ENCODE data around the gene JPH4. TPM values are rescaled to one million over a fixed set of nuclear protein-coding genes. Genes with fewer than 3 reads are reported as not detected.

Gene JPH4
- total and polyA plus RNA-seq, 5 experiments from 2014 or later: 0.07 to 0.29 TPM; not detected in 3

DNA sequence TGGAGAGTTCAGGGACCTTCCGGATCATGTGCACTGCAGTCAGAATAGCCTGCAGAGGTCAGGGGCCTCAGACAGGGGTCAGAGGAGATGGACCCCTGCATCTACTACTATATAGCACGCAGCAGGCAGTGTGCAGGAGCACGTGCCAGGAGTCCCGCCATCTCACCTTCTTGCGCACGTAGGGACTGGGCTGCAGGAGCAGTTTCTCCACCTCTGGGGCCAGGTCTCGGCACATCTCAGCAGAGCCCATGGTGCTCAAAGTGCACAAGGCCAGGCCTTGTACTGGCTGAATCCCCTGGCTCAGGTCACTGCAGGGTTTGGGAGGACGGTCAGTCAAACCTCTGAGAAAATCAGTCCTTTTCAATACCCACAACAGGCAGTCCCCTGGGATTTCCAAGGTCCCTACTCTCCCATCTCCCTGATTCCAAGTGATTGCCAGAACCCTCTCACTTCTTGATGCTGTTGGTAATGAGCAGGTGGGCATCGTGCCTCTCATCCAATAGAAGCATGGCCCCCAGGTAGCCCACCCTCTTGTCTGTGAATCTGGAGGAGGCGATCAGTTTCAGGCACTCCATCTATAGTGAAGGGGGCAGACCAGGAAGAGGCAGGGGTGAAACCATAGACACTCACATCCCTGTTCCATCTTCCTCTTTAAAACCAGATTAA is 12.3 kb downstream of the JPH4 start:
- H3K27ac Mint-ChIP-seq: peak overlapping the region; percentile 82 to 100 (median 98)
- DNase-seq: no peak
- H3K4me1 Mint-ChIP-seq: peaks cover 24 to 49% (median 46%) of the 10 kb centered on the region in 4 donors
- no peaks in the 10 kb centered on the region for H3K27me3 Mint-ChIP-seq
- H3K9me3 Mint-ChIP-seq: peaks cover 0 to 1% (median 0%) of the 10 kb centered on the region in 9 donors
- peak overlapping the region; percentile 97 to 100 (median 100) for H3K4me3 Mint-ChIP-seq
- no peak for ATAC-seq
- H3K36me3 Mint-ChIP-seq: peaks cover 0 to 30% (median 4%) of the 10 kb centered on the region in 3 donors
- POLR2A ChIA-PET: interaction anchor here (1.4 to 3.7 kb wide), 3 partner anchors 9 to 97 kb away, joined by 3 to 30 read pairs (median 4); partner anchors contain the start of genes NGDN and THTPA

DNA sequence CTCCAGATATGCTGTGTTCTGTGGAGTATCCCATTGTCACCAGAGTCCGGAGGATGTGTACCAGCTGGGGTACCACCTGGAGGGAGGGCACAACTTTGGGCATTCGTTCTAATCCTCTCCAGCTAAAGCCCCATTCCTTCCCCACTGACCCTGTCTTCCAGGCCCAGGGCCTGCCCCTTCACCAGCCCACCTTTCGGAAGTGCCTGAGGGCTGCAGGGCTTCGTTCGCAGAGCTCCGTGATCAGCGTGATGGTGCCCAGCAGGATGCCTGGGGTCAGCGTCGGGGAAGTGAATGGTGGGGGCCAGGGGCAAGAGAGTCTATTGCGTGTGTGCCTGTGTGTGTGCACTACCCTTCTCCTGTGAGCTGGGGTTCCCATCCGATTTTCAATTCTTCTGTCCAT is 13.0 kb downstream of the JPH4 start:
- H3K4me1 Mint-ChIP-seq: peaks cover 24 to 53% (median 47%) of the 10 kb centered on the region in 4 donors
- no peaks in the 10 kb centered on the region for H3K27me3 Mint-ChIP-seq
- POLR2A ChIA-PET: interaction anchor here (3.7 kb wide), 1 partner anchor 9 kb away, joined by 30 read pairs; the partner anchor contains the start of gene THTPA
- peaks cover 0 to 35% (median 4%) of the 10 kb centered on the region in 3 donors for H3K36me3 Mint-ChIP-seq
- peak overlapping the region in 5 of 10 donors; percentile 24 to 62 (median 27) for H3K4me3 Mint-ChIP-seq
- H3K9me3 Mint-ChIP-seq: peaks cover 0 to 1% (median 0%) of the 10 kb centered on the region in 9 donors
- peak overlapping the region in 3 of 10 donors; percentile 7 to 34 (median 15) for H3K27ac Mint-ChIP-seq
- ATAC-seq (no peak), DNase-seq (no peak)

DNA sequence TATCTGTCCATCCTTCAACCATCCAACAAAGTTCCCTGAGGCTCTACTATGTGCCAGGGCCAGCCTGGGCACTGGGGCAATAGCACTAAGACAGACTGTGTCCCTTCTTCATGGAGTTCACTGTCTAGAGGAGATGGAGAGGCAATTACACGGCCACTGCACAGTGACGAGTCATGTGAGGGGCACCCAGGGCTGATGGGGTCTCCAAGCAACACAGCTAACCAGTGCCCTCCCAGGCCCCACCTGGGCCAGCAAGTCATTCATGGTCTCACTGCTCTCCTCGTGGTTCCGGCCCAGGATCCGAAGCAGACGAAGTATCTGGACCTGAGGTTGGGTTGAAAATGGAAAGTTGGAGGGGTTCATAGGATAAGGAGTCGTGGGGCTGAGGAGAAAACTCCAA is 13.7 kb downstream of the JPH4 start:
- peaks cover 0 to 43% (median 8%) of the 10 kb centered on the region in 3 donors for H3K36me3 Mint-ChIP-seq
- H3K4me3 Mint-ChIP-seq: peak overlapping the region in 6 of 10 donors; percentile 24 to 66 (median 46)
- H3K27ac Mint-ChIP-seq: peak overlapping the region in 4 of 10 donors; percentile 29 to 62 (median 38)
- H3K4me1 Mint-ChIP-seq: peaks cover 24 to 60% (median 47%) of the 10 kb centered on the region in 4 donors
- peaks cover 0 to 1% (median 0%) of the 10 kb centered on the region in 9 donors for H3K9me3 Mint-ChIP-seq
- no peak for DNase-seq
- H3K27me3 Mint-ChIP-seq: no peaks in the 10 kb centered on the region
- no peak for ATAC-seq
- POLR2A ChIA-PET: interaction anchor here (3.7 kb wide), 1 partner anchor 8 kb away, joined by 30 read pairs; the partner anchor contains the start of gene THTPA

DNA sequence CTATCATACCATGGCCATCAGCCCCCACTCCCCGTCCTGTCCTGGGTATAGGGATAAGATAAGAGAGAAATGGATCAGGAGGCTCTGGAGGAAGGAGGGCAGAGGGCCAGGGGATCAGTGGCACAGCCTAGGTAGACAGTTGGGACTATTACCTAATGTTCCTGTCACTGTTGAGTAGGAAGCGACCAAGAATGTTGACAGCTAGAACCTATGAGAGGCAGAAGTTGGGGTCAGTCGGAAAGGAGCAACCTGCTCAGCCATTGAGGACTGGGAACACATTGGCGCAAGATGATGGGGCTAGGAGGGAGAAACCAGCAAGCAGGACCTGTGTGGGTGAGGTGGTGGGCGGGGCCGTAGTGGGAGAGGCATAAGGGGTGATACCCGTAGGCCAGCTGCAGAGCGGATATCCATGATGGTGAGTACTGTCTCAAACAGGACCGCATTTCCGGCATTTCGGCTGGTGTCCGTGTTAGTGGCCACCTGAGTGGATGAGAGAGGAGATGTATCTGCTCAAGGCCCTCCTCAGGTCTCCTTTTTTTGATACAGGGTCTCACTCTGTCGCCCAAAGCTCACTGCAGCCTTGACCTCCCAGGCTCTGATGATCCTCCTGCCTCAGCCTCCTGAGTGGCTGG is 14.3 kb downstream of the JPH4 start:
- Mint-ChIP-seq H3K4me1 (peaks cover 24 to 62% (median 48%) of the 10 kb centered on the region in 4 donors), H3K9me3 (peaks cover 0 to 1% (median 0%) of the 10 kb centered on the region in 9 donors), H3K27me3 (no peaks in the 10 kb centered on the region), H3K27ac (peak overlapping the region in 6 of 10 donors; percentile 37 to 70 (median 64)), H3K36me3 (peaks cover 0 to 48% (median 8%) of the 10 kb centered on the region in 3 donors), H3K4me3 (peak overlapping the region in 3 of 10 donors; percentile 40 to 69 (median 57))
- DNase-seq: no peak
- ATAC-seq: no peak
- POLR2A ChIA-PET: no interaction called here

DNA sequence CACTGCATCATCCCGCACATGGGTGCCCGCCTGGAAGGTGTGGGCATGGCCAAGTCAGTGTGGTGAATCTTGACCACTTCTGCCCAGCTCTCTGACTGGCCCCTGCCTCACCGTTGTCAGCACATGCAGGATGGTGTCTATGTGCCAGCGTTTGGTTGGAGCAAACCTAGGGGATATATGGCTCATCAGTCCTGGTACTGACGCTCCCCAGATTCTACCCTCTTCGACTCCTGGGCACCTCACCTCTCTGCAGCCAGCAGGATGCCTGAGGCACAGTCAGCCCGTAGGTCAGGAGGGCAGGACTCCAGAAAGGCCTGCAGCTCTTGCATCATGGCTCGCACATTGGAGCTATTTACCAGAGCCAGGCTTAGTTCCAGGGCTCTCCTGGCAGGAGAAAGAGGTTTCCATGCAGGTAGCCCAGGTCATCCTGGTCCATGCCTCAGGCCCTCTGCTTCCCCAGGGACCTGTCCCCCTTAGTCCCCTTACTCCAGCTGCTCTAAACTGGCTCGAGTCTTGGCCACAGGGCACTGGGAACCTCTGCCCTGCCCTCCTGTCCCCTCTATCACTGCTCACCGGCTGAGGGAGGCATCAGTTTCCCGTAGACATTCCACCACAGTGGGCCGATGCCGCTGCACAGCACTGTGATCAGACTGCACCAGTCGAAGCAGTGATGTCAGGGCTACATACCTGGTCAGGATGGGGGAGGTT is 15.0 kb downstream of the JPH4 start:
- Mint-ChIP-seq H3K27ac (peak overlapping the region in 4 of 10 donors; percentile 35 to 83 (median 75)), H3K27me3 (no peaks in the 10 kb centered on the region), H3K4me3 (peak overlapping the region in 1 of 10 donors; percentile 69), H3K9me3 (peaks cover 0 to 1% (median 0%) of the 10 kb centered on the region in 9 donors), H3K36me3 (peaks cover 0 to 53% (median 8%) of the 10 kb centered on the region in 3 donors), H3K4me1 (peaks cover 20 to 62% (median 44%) of the 10 kb centered on the region in 4 donors)
- POLR2A ChIA-PET: no interaction called here
- ATAC-seq: no peak
- no peak for DNase-seq

DNA sequence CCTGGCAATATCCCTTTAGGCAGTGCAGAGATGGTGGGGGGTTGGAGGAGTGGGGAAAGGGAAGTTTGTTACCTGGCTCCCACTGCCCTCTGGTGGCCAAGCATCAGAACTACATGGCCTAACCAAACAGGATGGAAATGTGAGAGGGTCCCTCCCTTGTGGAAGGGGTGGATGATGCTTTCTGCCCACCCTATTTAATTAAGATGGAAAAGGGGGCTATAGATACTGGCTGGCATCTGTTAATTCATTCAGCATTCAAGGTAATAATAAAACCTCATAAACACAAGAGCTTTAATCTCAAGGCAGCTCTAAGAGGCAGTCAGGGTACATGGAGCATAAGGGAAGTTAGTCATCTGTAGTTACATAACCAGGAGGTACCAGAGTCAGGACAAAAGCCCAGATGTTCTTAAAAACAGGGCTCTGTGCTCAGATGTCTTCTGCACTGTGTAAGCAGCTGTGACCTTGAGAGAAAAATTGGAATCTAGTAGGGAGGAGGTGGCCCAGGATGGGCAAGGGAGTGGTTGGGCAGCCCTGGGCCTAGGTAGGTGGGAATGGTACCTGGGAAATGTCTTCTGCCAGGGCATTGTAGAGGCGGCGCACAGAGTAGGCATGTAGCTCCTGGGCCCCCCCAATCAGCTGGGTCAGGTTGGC is 15.6 kb downstream of the JPH4 start:
- peak overlapping the region in 1 of 10 donors; percentile 38 for H3K4me3 Mint-ChIP-seq
- H3K9me3 Mint-ChIP-seq: peaks cover 0 to 1% (median 0%) of the 10 kb centered on the region in 9 donors
- H3K27ac Mint-ChIP-seq: peak overlapping the region in 9 of 10 donors; percentile 51 to 83 (median 68)
- no peak for ATAC-seq
- POLR2A ChIA-PET: no interaction called here
- DNase-seq: peak; percentile 38 to 77 (median 56)
- H3K27me3 Mint-ChIP-seq: no peaks in the 10 kb centered on the region
- peaks cover 19 to 62% (median 41%) of the 10 kb centered on the region in 4 donors for H3K4me1 Mint-ChIP-seq
- peaks cover 0 to 53% (median 8%) of the 10 kb centered on the region in 3 donors for H3K36me3 Mint-ChIP-seq

DNA sequence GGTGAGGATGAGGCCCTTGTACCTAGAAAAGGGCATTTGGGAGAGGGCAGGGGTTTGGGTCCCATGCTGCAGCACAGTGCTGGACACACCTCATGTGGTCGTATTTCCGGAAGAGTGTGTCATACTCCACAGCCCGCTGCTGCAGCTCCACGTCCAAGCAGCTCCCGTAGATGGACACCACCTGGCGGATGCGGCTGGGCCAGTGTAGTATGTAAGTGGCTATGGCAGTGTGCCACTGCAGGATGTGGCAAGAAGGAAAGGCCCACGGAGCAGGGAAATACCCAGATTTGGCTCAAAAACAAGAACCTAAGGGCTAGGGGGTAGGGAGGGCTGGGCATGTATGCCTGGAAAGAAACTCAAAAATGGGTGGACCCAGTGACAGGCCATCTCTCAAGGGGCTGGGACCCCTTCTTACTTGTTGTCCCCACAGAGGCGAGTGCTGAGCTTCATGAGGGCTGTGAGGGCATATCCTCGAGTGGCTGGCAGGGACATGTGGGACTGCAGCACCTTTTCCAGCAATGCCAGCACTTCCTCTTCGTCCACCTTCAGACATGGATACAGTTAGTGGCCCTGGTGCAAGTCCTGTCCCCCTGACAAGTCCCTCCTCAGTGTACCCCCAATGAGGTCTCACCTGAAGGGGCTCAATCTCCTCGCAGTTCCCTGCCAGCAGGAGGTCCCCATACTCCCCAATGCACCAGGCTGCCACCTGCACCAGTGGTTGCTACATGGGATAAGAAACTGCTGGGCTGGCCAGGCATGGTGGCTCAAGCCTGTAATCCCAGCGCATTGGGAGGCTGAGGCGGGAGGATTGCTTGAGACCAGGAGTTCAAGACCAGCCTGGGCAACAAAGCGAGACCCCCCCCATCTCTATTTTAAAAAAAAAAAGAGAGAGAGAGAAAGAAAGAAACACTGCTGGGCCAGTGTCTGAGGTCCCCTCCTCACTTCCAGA is 16.4 kb downstream of the JPH4 start:
- ATAC-seq (no peak), DNase-seq (no peak)
- Mint-ChIP-seq H3K27ac (peak overlapping the region in 7 of 10 donors; percentile 22 to 83 (median 50)), H3K4me3 (no peak overlapping the region), H3K27me3 (no peaks in the 10 kb centered on the region), H3K4me1 (peaks cover 22 to 62% (median 40%) of the 10 kb centered on the region in 4 donors), H3K9me3 (no peaks in the 10 kb centered on the region), H3K36me3 (peaks cover 0 to 53% (median 8%) of the 10 kb centered on the region in 3 donors)
- POLR2A ChIA-PET: interaction anchor here (1.2 kb wide), 1 partner anchor 261 kb away, joined by 4 read pairs; no protein-coding TSS in a partner anchor

DNA sequence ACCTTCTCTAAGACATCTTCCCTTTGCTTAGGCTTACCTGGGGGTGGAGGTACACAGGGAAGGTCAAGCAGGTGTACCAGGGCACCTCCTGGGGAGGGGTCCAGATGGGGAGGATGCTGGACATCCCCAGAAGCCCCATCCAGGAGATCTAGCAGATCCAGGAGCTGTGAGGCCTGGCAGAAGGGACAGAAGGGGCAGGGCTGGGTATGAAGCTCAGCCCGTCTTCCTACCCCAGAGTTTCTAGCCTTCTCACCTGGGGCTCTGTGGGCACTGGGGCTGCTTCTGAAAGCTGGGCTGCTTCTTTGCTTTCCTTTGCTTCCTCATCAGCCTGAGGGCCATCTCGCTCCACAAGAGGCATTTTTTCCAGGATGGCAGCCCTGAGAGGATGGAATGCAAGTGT is 17.3 kb downstream of the JPH4 start:
- Mint-ChIP-seq H3K4me1 (peaks cover 24 to 60% (median 41%) of the 10 kb centered on the region in 4 donors), H3K27ac (peak overlapping the region in 4 of 10 donors; percentile 12 to 79 (median 48)), H3K27me3 (no peaks in the 10 kb centered on the region), H3K9me3 (no peaks in the 10 kb centered on the region), H3K4me3 (no peak overlapping the region), H3K36me3 (peaks cover 0 to 53% (median 8%) of the 10 kb centered on the region in 3 donors)
- no peak for DNase-seq
- POLR2A ChIA-PET: interaction anchor here (1.2 kb wide), 1 partner anchor 260 kb away, joined by 4 read pairs; no protein-coding TSS in a partner anchor
- no peak for ATAC-seq

DNA sequence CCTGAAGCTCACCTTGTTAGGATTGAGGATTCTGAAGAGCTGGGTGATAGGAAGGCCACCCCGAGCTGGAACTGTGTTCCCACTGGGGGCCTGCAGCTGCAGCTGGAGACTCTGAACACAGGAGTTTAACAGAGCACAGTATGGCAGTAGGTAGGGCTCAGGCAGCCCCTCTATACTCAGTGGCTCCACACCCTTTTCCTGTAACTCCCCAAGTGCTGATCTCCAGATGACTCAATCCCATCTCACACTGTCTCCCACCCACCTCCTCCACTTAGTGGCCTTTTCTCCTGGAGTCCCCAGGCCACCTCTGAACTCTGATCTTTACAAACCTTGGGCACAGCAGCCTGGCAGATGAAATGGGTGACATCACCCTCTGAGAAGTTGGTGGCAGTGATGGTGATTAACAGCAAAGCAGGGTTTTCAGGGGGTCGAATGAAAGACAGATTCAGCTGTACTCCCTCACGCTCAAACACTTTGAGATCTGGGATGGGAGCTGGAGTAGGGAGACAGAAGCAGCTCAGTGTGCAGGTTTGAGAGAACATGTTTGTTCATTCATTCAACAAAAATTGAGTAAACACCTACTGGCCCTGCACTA is 18.6 kb downstream of the JPH4 start:
- no peaks in the 10 kb centered on the region for H3K9me3 Mint-ChIP-seq
- peaks cover 0 to 52% (median 8%) of the 10 kb centered on the region in 3 donors for H3K36me3 Mint-ChIP-seq
- POLR2A ChIA-PET: interaction anchor here (0.8 to 1.1 kb wide), 4 partner anchors 9 to 39 kb away, joined by 3 to 5 read pairs (median 3); no protein-coding TSS in a partner anchor
- peak overlapping the region in 4 of 10 donors; percentile 27 to 69 (median 46) for H3K27ac Mint-ChIP-seq
- H3K4me1 Mint-ChIP-seq: peaks cover 24 to 71% (median 39%) of the 10 kb centered on the region in 4 donors
- no peaks in the 10 kb centered on the region for H3K27me3 Mint-ChIP-seq
- no peak for ATAC-seq
- no peak for DNase-seq
- H3K4me3 Mint-ChIP-seq: no peak overlapping the region

DNA sequence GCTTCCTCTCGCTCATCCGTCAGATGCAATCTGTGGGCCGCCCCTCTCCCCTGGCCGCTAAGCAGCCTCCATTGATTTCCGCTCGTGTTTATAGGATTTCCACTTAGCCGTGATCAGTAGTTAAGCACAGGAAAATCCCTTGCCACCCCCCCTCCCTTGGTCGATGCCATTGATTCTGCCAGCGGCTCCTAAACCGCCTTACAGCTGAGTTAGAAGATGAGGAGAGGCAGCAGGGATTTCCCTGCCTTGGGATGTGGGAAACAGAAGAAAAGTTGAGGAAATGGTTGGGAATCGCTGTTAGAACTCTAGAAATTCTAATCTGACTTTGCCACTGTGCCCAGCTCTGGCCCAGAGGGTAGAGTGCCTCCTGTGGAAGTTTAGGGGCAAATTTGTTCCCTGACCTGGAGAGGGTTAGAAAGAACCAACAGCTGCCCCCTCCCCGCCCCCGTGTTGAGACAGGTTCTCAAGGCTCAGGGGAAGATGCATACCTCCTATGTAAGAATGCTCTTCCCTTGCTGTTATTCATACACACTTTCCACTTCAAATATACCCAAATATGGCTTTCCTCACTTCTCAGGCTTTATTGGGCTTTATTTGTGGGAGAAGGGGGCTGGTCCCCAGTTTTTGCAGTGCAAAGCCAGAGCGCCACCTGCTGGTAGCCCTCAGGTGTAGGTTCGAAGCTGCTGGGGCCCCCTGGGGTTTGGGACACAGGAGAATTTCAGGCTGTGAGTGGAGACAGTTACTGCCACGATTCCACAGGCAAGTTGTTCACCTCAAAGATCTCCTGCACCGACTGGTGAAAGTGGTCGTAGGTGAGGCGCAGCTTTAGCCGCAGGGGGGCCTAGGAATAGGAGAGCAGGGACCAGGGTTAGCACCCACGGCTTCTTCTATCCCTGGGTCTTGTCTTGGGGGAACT is 19.3 kb downstream of the JPH4 start:
- POLR2A ChIA-PET: interaction anchor here (0.9 to 4.9 kb wide), 4 partner anchors 8 to 238 kb away, joined by 3 to 30 read pairs (median 4); partner anchors contain the start of genes AP1G2 and PABPN1

More for the DNA sequence above, 19.3 kb downstream of the JPH4 start:
- Mint-ChIP-seq H3K4me3 (peak overlapping the region in 1 of 10 donors; percentile 14), H3K27me3 (no peaks in the 10 kb centered on the region), H3K27ac (peak overlapping the region in 7 of 10 donors; percentile 11 to 77 (median 61)), H3K36me3 (peaks cover 0 to 44% (median 8%) of the 10 kb centered on the region in 3 donors), H3K4me1 (peaks cover 19 to 71% (median 36%) of the 10 kb centered on the region in 4 donors), H3K9me3 (no peaks in the 10 kb centered on the region)
- ATAC-seq (no peak), DNase-seq (peak; percentile 50 to 78 (median 62))

Measured in naive thymus-derived CD8-positive, alpha-beta T cell (primary cell).